ENCODE data around the gene KIF13A.

GRCh38 chr6:17927705-17928104 lies 59.7 kb downstream of the KIF13A start:
- no peak for TF ChIP-seq CTCF (IDR thresholded peaks at IDR 0.05)
- TF ChIP-seq POLR2A (IDR thresholded peaks at IDR 0.05), result no peak
